NB4 (cell line): ENCODE measurements around the gene AMBP.

Experiments
- DNase-seq: peaks from one replicate; pipeline ENCODE4 v3.0.0; 2010; ENCODE audit warnings: low read depth
- H3K4me3 ChIP-seq: one replicate; pipeline ENCODE4 v1.5.1; 2011; ENCODE audit warnings: mild to moderate bottlenecking, low read depth, low read length, moderate library complexity
- CTCF ChIP-seq: IDR thresholded peaks from one replicate; pipeline ENCODE4 v1.5.1; 2012; ENCODE audit warnings: low read depth, low read length
- MYC ChIP-seq: IDR thresholded peaks from 2 replicates; pipeline ENCODE4 v1.6.1; 2011; ENCODE audit warnings: low read depth, low read length
- POLR2A ChIP-seq: IDR thresholded peaks from 2 replicates; pipeline ENCODE4 v1.6.1; 2011; ENCODE audit warnings: mild to moderate bottlenecking; ENCODE audit not compliant: insufficient read length; ENCODE audit errors: extremely low read depth
- TF ChIP-seq, protein P1 (sequence below): IDR thresholded peaks from 2 replicates; pipeline ENCODE4 v1.6.1; 2011; ENCODE audit warnings: low read depth, low read length

The AMBP gene

GRCh38 chr9:114080195-114080772 is 2.2 kb upstream of the AMBP start:
- no peak for DNase-seq
- no peak overlapping the region for H3K4me3 ChIP-seq
- TF ChIP-seq MYC = no peak
- no peak for TF ChIP-seq CTCF
- TF ChIP-seq, protein P1, sequence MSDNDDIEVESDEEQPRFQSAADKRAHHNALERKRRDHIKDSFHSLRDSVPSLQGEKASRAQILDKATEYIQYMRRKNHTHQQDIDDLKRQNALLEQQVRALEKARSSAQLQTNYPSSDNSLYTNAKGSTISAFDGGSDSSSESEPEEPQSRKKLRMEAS = no peak
- TF ChIP-seq POLR2A = no peak

- TF ChIP-seq CTCF (no peak), MYC (no peak), POLR2A (no peak)
- TF ChIP-seq, protein P1 = no peak
- no peak overlapping the region for H3K4me3 ChIP-seq
- DNase-seq = no peak
These were observed 669 bp upstream of the AMBP start for GRCh38 chr9:114078781-114079156.

DNA sequence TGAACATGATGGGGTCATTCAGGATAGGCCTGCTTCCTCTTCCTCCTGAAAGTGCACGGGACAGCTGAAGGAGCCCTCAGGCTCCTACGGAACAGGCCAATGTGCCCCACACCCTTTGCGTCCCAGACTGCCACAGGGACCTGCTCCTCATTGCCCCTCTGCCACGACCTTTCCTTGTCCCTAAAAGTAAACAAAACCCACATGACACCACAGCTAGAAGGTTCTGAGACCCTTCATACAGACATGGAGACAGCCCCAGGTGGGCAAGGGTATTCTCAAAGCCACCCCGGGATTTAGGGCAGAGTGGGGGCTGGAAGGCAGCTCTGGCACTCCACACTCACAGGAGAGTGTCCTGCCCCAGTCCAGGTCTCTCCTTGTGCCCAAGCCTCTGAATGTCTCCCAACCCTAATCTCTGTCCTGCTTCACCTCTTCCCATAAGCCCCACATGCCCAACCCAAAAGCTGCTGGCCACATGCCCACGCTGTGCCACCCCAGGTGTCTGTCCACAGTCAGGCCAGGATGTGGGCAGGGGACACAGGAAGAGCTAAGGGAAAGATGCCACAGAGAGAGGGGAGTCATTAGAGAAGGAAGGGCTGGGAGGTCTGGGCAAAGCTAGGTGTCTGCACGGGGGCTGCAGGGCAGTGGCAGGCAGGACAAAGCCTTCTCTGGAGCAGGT is 800 bp downstream of the AMBP start:
- no peak for DNase-seq
- no peak overlapping the region for H3K4me3 ChIP-seq
- TF ChIP-seq MYC (no peak), CTCF (no peak), POLR2A (no peak)
- TF ChIP-seq, protein P1 = no peak

DNA sequence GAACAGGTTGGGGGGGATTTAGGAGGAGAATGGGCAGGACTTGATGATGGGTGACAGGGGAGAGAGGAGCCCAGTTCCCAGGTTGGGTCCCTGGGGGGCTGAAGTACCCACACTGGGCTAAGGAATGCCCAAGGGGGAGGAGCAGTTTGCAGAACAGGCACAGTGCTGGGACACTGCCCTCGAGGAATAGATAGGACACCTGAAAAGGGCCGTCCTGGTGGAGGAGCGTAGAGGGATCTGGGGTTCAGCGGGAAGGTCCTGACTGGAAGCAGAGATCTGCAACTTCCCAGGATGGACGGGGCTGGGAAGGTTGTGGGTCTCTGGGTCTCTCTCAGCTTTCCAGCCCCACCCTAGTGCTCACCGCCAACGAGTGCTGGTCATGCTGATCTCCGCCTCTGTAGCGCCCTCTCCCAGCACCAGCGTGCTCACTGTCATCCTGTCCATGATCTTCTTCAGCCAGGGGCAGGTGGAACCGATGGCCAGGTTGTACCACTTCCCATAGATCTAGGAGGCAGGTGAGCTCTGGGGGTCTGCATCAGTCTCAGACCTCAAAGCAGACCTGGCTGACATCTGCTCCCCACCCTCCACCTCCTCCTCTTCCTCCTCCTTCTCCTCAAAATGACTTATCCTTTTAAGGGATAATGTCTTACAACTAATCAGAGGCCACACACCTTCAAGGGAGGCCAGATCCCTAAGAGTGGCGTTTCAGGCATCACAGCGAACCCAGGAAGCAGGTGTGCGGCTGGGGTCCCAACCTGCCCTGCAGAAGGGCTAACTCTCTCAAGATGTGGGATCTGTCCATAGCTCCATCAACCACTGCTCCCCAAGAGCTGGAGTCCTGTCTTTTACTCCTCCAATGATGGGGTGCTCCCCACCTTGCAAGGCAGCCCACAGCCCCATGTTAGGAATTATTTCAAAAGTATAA is 1.6 kb downstream of the AMBP start:
- H3K4me3 ChIP-seq = no peak overlapping the region
- TF ChIP-seq POLR2A (no peak), CTCF (no peak), MYC (no peak)
- TF ChIP-seq, protein P1 = no peak
- DNase-seq = no peak

- TF ChIP-seq, protein P1 = no peak
- TF ChIP-seq MYC (no peak), POLR2A (no peak), CTCF (no peak)
- H3K4me3 ChIP-seq = no peak overlapping the region
- DNase-seq = no peak
These were observed 2.5 kb downstream of the AMBP start for GRCh38 chr9:114075602-114076001.
